HG03469 (cell line): ENCODE data around the gene SLAMF9.

Source experiments
- ATAC-seq: cut with Tn5 transposase; IDR thresholded peaks from one replicate; pipeline ENCODE4 v1.9.1; 2021; ENCODE audit warnings: mild to moderate bottlenecking, moderate library complexity, moderate number of reproducible peaks; ENCODE audit not compliant: unreplicated experiment

Gene SLAMF9

DNA sequence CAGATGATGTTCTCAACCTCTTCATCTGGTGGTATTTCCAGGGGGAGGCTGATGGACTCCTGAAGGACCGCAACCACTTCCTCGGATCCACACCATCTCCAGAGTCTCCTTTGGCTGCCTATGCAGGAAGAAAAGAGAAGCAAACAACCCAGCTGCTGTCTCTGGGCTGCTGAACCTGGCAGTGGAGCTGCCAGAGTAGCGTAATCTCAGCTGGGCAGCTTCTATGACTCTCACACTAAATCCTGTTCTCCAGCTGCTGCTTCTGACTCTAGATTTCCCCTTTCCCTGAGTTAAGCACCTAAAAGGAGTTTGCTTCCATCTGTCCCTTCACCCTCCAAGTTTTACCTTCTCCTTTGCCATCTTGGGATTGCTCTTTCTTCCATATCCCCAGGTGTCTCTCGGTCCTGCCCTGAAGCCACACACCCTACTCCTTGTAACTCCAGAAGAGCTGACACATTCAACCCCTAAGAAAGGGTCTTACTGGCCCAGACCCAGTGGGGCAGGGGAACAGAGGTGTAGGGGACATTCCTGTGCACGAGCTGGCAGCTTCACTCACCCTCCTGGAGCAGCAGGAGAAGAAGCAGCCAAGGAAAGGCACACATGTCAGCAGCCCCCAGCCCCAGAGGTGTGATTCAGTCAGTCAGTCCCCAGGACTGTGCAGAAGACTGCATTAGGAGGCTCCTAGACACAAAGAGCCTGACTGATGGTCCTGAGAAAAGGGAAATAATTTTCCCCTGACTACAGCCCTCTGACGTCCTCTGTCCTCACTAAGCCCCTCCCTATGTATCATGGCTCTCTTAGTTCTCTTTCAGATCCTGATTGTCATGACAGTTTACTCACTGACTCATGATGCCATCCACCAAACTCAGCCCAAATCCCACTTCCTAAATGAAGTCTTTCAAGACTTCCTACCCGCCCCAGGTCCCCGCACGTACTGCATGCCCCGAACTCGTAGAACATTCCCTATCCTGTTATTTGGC lies at the start of gene SLAMF9:
TSS of gene SLAMF9 (minus strand) at position 702 of the 980 bp plus-strand sequence. CDS start at position 602, 100 bp downstream.
- no peak for ATAC-seq

DNA sequence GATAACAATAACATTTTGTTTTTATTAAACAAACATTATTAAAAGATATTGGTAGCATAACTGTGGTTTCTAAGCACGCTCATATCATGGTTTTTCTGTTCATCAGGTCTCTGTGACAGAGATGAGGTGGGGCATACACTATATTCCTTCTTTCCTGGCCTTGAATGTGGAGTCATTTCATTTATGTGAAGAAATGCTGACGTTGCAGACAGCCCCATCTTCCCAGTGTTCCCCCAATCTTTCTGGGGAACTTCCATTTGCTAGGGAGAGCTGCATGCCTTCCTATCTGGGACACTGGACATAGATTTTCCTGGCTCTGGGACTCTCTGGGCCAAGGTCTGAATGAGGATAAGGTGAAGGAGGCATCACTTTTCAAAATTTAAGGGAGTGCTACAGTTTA lies 47.4 kb upstream of the SLAMF9 start:
- no peak for ATAC-seq

DNA sequence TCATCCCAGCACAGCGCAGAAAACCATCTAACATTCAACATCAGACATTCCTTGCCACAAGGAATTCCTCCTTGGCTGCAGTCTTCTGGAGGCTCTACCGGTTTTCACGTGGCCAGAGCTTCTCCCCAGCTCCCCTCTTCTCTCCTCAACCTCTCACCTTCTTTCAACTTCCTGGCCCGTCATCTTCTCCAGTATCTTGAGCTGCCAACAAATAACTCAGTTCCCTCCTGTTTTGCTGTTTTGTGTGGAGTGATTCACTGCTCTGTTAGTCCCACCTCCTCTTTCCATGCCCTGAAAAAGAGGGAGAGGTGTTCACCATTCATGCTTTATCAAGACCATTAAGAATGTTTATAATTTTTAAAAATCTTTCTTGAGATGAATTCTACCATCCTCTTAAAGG lies 45.2 kb upstream of the SLAMF9 start:
- ATAC-seq, result no peak

DNA sequence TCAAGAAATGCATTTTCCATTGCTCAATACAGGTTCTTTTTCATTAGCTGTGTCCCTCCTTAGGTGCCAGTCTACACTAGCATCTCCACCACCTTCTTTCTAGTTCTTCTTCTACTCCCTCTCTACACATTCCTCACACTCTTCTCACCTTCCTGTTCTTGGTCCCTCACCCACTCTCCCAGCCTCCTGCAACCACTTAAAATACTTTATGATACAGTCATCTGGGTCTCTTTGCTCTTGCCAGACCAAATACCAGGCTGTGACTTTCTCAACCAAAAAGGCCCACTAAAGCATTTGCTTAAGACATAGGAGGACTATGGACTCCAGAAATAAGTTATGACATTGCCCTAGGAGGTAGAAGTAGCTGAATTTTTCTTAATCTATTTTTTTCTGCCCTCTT lies 42.6 kb upstream of the SLAMF9 start:
- ATAC-seq, result no peak

DNA sequence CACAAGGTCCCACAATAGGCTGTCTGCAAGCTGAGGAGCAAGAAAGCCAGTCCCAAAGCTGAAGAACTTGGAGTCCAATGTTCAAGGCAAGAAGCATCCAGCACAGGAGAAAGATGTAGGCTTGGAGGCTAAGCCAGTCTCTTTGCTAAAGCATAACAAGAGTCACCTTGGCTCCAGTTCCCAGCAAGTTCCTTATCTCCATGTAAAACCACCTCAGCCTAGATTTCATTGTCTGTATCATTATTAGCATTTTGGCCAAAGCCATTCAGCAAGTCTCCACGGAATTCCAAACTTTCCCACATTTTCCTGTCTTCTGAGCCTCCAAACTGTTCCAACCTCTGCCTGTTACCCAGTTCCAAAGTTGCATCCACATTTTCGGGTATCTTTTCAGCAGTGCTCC lies 40.9 kb upstream of the SLAMF9 start:
- no peak for ATAC-seq

DNA sequence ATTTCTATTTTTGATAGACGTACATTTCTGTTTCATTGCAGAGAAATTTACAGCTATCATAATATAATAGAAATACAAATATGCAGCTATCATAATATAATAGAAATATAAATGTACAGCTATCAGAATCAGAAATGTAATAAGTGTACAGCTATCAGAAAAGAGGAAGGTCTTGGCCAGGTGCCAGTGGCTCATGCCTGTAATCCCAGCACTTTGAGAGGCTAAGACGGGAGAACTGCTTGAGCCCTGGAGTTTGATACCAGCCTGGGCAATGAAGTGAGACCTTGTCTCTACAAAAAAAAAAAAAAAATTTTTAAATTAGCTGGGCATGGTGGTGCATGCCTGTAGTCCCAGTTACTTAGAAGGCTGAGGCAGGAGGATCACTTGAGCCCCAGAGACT lies 39.9 kb upstream of the SLAMF9 start:
- ATAC-seq, result no peak

DNA sequence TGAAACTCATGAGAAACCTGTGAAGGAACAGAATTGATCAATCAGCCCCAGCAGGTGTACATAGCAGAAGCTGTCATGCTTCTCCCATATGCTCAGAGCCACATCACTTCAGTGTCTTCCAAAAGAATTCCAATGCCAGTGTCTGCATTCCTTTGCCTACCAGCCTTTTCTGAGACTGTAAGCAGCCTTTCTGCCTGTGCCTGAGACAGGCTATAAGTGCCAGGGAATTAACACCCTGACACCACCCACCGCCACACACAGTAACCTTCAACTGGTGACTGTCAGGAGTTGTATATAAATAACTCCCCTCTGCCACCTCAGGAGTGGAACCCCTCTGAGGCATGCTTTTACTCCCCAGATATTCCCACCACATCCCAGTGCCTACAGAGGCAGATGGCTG lies 38.1 kb upstream of the SLAMF9 start:
- no peak for ATAC-seq

DNA sequence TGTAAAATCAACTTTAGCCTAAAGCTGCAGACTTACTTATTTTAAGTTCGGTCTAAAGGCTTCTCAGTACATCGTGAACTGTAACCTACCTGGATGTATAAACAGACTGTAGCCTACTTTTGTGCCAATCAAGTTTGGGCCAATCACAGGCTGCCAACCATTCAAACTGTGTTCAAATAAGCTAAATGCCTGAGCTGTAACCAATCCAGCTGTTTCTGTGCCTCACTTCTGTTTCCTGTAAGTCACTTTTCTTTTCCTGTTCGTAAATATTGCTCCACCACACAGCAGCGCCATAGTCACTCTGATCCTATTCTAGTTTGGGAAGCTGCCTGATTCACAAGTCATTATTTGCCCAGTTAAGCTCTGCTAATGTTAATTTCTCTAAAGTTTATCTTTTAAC lies 37.5 kb upstream of the SLAMF9 start:
- no peak for ATAC-seq

DNA sequence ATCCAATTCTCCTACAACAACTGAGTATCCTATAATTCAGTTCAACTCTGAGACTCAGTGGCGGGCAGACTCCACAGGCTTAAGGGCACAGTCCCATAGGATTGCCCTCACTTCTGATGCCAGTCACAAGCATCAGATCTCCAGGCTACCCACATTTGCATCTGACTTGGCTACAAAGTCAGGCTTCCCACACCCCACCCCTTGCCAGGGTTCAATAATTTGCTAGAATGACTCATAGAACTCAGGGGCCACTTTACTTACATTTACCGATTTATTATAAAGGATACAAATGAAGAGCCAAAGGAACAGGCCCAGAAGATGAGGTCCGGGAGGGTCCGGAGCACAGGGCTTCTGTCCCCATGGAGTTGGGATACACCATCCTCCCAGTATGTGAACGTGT lies 36.0 kb upstream of the SLAMF9 start:
- ATAC-seq, result no peak

DNA sequence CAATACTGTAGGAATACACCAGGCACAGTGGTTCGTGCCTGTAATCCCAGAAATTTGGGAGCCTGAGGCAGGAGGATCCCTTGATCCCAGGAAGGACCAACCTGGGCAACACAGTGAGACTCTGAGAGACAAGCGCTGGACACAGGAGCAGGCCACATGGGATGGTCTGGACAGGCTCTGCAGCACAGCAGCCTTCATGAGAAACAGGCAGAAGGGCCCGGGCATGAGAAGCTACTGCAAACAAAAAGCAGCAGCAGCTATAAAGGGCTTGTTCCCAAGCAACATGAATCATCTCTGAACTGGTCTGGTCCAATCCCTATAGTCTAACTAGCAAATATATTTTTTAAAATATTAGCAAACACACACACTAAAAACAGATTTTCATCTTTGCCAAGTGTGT lies 35.5 kb upstream of the SLAMF9 start:
- no peak for ATAC-seq

DNA sequence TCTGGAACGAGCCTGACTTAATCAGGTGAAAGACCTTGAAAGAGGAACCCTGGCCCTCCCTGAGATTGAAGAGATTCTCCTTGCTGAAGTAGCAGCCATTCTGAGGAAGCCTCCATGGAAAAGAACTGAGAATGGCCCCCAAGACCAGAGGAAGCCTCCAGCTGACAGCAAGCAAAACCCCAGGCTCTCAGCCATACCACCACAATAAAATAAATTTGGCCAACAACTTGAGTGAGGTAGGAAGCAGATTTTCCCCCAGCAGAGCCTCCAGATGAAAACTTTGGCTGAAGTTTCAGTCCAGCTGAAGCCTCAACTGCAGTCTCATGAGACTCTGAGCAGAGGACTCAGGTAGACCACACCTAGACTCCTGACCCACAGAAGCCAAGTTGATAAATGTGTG lies 34.0 kb upstream of the SLAMF9 start:
- no peak for ATAC-seq

DNA sequence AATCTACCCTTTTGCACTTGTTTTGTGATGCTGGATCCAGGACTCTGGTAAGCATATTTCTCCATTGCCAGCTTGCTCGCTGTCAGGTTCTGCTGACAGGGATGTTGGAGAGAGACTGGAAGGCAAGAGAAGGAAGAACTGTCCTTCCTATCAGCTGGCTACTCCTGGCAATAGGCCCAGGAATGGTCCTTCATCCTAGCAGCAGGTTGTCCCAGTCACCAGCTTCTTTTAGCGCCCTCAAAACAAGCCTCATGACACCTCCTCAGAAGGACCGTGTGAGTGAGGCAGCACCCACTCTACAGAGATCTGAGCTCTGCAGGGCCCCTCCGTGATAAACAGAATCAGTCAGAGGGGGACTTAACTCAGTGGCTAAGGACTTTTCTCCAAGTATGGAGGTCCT lies 33.1 kb upstream of the SLAMF9 start:
- ATAC-seq, result no peak

DNA sequence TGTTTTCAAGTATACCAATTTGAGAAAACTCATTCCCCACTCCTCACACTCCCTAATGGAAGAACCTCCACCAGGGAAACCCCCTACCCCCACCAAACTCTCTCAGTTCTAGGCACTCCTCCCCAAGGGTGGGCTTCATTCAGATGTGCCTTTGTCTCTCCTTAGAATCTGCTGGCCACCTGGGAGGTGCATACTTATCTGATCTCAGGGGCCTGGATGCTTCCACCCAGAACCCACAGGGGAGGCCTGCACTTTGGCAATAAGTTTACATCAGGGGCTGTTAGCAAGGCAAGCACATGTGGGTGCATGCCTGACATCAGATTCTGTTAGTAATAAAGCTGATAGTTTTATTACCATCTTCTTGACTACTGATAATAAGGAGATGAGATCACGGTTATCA lies 32.5 kb upstream of the SLAMF9 start:
- no peak for ATAC-seq

DNA sequence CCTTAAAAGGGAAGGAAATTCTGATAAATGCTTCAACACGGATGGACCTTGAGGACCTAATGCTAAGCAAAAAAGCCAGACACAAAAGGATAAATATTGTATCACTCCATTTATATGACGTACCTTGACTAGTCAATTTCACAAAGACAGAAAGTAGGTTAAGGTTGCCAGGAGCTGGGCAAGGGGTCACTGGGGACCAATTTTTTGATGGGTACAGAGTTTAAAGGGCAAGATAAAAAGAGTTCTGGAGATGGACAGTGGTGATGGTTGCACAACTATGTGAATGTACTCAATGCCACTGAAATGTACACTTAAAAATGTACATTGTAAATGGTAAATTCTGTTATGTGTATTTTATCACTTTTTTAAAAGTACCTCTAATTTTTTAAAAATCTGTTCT lies 32.1 kb upstream of the SLAMF9 start:
- no peak for ATAC-seq

DNA sequence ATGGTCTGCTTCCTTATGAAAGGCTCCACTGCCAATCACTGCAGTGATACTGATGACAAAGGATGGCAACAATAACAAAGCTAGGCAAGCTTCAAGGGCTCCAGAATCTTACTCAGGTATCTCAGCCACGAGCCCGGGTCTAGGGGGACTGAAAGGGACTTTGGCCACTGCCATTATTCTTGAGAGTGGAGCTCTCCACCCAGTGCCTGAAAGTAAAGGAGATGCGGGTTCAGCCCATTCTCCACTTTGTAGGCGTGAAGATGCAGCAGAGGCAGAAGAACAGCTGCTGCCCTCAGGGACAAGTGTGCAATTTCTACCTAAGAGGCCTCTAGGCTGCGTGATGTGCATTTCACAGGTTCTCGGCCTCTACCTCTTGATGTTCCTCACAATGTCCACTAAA lies 31.4 kb upstream of the SLAMF9 start:
- no peak for ATAC-seq

DNA sequence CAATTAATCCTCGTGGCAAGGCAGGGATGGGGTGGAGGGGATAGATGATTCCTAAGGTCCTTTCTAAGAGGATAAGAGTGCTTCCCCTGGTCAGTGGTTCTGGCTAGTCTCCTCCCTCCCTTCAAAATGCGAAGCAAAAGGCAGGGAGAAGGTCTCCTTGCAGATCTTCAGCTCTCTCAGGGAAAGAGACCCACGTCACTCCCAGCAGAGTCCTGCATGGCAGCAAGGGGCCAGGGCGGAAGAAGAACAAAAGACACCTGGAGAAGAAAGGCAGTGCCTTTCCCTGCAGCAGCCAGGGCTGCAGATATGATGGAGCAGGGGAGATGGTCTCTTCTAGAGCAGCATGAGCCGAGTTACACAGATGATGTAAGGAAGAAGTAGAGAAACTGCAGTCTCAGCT lies 29.6 kb upstream of the SLAMF9 start:
- no peak for ATAC-seq

DNA sequence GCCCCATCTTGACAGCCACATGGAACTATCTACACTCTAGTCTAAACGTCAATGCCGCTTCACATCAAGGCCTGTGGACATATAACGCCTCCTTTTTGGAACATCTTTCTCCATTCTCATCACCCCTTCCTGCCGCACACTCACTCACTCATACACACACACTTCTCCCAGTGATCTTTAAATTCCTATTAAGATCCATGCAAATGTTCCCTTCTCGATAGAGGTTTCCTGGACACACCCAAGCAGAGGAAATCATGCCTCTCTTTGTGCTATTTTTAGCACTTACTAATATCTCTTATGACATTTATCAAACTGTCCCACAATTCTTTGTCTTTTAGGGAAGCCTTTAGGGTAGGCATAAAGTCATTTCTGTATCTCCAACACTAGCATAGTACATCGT lies 28.2 kb upstream of the SLAMF9 start:
- no peak for ATAC-seq

DNA sequence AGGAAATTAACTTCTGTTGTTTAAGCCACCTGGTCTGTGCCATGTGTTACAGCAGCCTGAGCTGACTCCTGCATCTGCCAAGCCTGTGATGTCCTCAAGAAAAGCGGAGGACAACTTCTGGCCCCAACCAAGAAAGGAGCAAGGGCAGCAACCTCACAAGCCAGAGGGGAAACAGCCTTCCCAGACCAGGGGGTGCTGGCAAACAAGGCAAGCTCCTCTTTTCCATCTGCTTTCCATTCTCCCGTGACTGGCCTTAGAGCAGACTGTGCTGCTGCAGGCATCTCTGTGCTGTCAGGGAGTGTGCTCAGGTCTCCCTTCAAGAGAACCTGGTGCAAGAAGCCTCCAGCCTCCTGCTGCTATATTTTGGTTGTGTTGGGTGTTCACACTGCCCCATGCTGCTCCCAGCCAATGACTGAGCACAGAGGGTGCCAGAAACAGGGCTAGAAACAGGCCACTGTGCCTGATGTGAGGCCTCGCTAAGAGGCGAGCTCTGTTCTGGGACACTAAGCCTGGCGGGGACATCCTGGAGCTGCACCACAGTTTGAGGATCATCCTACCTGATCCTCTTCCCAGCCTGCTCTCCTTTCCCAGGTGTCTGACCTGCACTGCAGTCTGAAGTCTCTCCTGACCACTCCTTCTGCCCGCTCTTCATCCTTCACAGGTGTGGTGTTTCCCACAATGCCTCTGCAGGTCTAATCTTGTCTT lies 27.5 kb upstream of the SLAMF9 start:
- ATAC-seq, result no peak

DNA sequence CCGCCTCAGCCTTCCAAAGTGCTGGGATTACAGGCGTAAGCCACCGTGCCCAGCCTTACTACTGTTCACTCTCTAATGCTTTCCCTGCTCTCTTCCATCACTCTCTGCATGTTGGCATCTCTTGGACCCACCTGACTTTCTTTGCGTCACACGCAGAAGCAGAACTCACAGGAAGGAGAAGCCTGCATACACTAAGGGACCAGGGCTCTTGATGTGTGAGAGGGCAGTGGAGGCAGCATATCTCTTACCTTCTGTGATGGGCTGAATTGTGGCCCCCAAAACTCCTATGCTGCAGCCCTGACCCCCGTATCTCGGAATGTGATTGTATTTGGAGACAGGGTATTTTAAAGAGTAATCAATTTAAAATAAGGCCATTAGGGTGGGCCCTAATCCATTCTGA lies 26.7 kb upstream of the SLAMF9 start:
- ATAC-seq, result no peak

DNA sequence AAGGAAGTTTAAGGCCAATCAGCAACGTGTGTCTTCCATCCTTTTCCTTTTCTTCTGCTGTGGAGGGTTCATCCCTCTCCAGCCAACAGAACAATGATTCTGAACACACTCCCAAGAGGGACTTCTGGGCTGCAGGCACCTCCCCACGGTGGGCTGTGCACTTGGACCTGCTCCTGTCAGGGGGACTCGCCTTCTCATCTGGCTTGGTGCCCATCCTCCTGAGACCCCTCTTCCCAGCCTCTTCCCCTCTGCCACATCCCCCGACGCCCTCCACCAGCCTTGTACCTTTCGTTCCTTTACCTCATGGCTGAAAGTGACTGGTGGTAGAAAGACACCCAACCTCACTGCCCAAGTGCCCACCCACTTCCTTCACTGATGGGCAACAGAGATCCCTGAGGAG lies 26.0 kb upstream of the SLAMF9 start:
- no peak for ATAC-seq

DNA sequence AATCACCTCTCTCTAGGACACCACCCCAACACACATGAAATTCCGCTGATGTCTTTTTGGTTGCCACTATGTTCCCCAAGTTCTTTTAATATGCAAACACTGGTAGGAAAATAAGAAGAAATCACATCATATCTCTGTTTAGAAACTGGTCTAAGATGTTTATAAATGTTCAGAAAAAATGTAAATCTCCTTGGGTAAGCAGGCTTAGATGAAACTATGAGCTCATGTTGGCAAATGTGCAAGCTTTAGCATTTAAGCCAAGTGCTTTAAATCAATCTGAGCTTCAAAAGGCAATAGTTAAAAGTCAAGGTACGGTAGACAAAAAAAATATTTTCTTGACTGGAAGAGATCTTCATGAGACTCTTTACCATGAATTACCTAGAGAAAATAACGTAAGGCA lies 25.2 kb upstream of the SLAMF9 start:
- no peak for ATAC-seq

DNA sequence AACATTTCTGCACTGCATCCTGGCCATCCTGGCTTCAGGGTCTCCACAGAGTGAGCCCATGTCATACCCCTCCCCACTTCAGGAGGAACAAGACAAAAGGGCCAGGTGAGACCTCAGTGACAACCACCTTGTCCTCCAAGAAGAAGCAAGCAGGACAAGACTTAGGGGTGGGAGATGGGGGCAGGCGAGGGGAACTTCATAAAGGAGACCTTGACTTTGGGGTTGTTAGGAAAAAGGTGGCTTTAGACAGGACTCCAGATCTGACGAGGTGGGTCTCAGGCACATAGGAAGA lies 24.0 kb upstream of the SLAMF9 start:
- ATAC-seq, result no peak
